HL-60 (cell line): ENCODE data around the gene RTN4R.
"Not testable (repeated sequence)": the region's sequence is repeated elsewhere in the genome, so short reads cannot be mapped to it uniquely, and the experiment has no call there.

Source experiments
- DNase-seq, 2 experiments: peaks; one replicate each; pipeline ENCODE4 v3.0.0-alpha.2; 2010 to 2020; ENCODE audit warnings: low read depth in 1 of 2, low spot score in 1 of 2
- H3K27ac ChIP-seq: fragments of 250-450 bp; sonication (Bioruptor Pico); replicated peaks from 2 replicates; pipeline ENCODE4 v1.5.1; 2020; ENCODE audit warnings: mild to moderate bottlenecking, moderate library complexity
- H3K27me3 ChIP-seq: fragments of 250-450 bp; sonication (Bioruptor Pico); 2 replicates; pipeline ENCODE4 v1.5.1; 2021; ENCODE audit warnings: mild to moderate bottlenecking, moderate library complexity; ENCODE audit not compliant: insufficient read depth, poor library complexity, severe bottlenecking
- H3K4me3 ChIP-seq: replicated peaks from 2 replicates; pipeline ENCODE4 v1.5.1; 2011; ENCODE audit warnings: mild to moderate bottlenecking, control low read depth, low read length; ENCODE audit not compliant: insufficient read depth
- CTCF ChIP-seq: IDR thresholded peaks from one replicate; pipeline ENCODE4 v1.5.1; 2011; ENCODE audit warnings: low read length, control low read depth, inconsistent platforms; ENCODE audit not compliant: insufficient read depth
- GABPA ChIP-seq: IDR thresholded peaks from 2 replicates; pipeline ENCODE4 v1.6.1; 2012; ENCODE audit warnings: low read depth
- POLR2AphosphoS5 ChIP-seq: IDR thresholded peaks from 2 replicates; pipeline ENCODE4 v1.6.1; 2012; ENCODE audit warnings: low read depth
- SPI1 ChIP-seq: IDR thresholded peaks from 2 replicates; pipeline ENCODE4 v1.6.1; 2012; ENCODE audit warnings: low read depth, mild to moderate bottlenecking, borderline replicate concordance
- TF ChIP-seq, protein P1 (sequence below): IDR thresholded peaks from 2 replicates; pipeline ENCODE4 v1.6.1; 2012; ENCODE audit warnings: low read depth; ENCODE audit not compliant: insufficient replicate concordance

Gene RTN4R

DNA sequence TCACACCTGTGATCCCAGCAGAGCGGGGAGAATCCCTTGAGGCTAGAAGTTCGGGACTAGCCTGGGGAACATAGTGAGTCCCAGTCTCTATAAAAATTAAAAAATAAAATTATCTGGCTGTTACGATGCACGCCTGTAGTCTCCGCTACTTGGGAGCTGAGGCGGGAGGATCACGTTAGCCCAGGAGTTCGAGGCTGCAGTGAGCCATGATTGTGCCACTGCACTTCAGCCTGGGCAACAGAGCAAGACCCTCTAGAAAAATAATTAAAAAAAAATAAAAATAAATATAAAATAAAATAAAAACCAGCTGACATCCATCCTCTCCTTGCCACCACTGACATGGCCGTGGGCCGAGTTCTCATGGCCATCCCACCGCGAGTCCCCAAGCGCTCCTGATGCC lies 7.7 kb upstream of the RTN4R start:
- no peak for TF ChIP-seq SPI1
- TF ChIP-seq GABPA = no peak
- TF ChIP-seq CTCF = no peak
- TF ChIP-seq, protein P1, sequence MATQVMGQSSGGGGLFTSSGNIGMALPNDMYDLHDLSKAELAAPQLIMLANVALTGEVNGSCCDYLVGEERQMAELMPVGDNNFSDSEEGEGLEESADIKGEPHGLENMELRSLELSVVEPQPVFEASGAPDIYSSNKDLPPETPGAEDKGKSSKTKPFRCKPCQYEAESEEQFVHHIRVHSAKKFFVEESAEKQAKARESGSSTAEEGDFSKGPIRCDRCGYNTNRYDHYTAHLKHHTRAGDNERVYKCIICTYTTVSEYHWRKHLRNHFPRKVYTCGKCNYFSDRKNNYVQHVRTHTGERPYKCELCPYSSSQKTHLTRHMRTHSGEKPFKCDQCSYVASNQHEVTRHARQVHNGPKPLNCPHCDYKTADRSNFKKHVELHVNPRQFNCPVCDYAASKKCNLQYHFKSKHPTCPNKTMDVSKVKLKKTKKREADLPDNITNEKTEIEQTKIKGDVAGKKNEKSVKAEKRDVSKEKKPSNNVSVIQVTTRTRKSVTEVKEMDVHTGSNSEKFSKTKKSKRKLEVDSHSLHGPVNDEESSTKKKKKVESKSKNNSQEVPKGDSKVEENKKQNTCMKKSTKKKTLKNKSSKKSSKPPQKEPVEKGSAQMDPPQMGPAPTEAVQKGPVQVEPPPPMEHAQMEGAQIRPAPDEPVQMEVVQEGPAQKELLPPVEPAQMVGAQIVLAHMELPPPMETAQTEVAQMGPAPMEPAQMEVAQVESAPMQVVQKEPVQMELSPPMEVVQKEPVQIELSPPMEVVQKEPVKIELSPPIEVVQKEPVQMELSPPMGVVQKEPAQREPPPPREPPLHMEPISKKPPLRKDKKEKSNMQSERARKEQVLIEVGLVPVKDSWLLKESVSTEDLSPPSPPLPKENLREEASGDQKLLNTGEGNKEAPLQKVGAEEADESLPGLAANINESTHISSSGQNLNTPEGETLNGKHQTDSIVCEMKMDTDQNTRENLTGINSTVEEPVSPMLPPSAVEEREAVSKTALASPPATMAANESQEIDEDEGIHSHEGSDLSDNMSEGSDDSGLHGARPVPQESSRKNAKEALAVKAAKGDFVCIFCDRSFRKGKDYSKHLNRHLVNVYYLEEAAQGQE = no peak
- TF ChIP-seq POLR2AphosphoS5 = no peak
- Histone ChIP-seq H3K27ac (no peak overlapping the region), H3K27me3 (no peaks in the 10 kb centered on the region), H3K4me3 (no peak overlapping the region)
- no peak for DNase-seq

DNA sequence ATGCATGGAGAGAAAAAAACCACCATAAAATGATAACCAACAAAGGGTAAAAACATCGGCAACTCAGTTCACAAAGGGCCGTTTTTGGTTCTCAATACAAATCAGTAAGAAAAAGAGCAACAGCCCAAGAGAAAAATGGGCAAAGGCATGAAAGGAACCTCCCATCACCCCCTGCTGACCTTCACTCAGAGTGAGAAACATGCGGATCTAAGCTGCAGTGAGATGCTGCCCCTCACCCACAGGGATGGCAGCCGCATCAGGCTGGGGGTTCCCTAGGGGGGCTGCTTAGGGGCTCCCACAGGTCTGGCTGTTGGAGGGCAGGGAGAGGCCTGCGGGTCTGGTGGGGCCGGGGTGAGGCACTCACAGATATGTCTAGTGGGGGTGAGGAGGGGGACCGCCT lies 7.2 kb upstream of the RTN4R start:
- H3K4me3 ChIP-seq, H3K27me3 ChIP-seq, H3K27ac ChIP-seq, DNase-seq: not testable (repeated sequence)

DNA sequence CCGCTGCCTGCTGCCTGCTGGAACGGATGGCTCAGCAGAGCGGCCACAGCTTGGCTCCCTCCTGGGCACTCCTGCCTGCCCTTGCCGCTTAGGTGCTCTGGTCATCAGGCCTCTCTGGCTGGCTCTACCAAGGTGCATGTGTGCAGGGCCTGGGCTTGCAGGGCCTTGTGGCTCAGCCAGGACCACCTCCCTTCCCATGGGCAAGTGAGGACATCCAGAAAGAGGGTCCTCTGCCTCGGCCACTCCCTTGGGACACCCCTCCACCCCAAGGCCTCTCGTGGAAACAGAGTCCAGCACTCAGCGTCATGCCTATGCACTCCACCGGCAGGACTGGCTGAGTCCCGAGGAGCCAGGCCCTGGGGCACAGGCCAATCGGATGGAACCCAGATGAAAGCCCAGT lies 6.3 kb upstream of the RTN4R start:
- DNase-seq, H3K4me3 ChIP-seq, H3K27me3 ChIP-seq, H3K27ac ChIP-seq: not testable (repeated sequence)

- Histone ChIP-seq H3K27me3 (no peaks in the 10 kb centered on the region), H3K27ac (no peak overlapping the region), H3K4me3 (no peak overlapping the region)
- TF ChIP-seq, protein P1 = no peak
- TF ChIP-seq GABPA (no peak), SPI1 (no peak), CTCF (no peak), POLR2AphosphoS5 (no peak)
- DNase-seq = no peak
Observed at GRCh38 chr22:20273758-20274181, 5.7 kb upstream of the RTN4R start.

GRCh38 chr22:20272700-20273099 lies 4.6 kb upstream of the RTN4R start:
- H3K27ac ChIP-seq = no peak overlapping the region
- DNase-seq = no peak
- H3K27me3 ChIP-seq = no peaks in the 10 kb centered on the region
- H3K4me3 ChIP-seq = no peak overlapping the region
- TF ChIP-seq POLR2AphosphoS5 (no peak), SPI1 (no peak), CTCF (no peak), GABPA (no peak)
- TF ChIP-seq, protein P1 = no peak
